K562 (cell line): ENCODE data around the gene INTS1. TPM values are rescaled to one million over a fixed set of nuclear protein-coding genes. Genes with fewer than 3 reads are reported as not detected.

ENCODE experiments used
- ATAC-seq: fragments of 200-7000 bp; cut with Tn5 transposase; 3 replicates; pipeline ENCODE4 v1.9.1; 2020; ENCODE audit warnings: moderate library complexity
- BruUV-seq: library from RNA; stranded (reverse); fragments of 400-500 nt; replicated peaks from 2 replicates; lab custom pipeline; 2021; lab: Mats Ljungman, UMichigan
- CTCF ChIA-PET: fragments of 300-600 bp; formaldehyde crosslinking; extraction: SDS; loops from one replicate; lab custom pipeline; 2021; ENCODE audit warnings: low intra/inter-chr PET ratio; lab: Yijun Ruan, JAX
- POLR2A ChIA-PET: fragments of 300-600, 350-650 bp; sonication (Branson Sonifier 250); formaldehyde crosslinking; extraction: SDS; loops from one replicate; lab custom pipeline; 2021; ENCODE audit warnings: antibody characterized with exemption, inconsistent platforms; lab: Yijun Ruan, JAX
- DNase-seq, 4 experiments: peaks; one replicate each; pipeline versions ENCODE4 v3.0.0 to v3.0.0-alpha.2; 2011 to 2018; ENCODE audit warnings: low spot score in 3 of 4, mixed read lengths in 3 of 4; ENCODE audit errors: extremely low read depth in 1 of 4
- FAIRE-seq: peaks from 2 replicates; lab custom pipeline; 2011; peaks lifted over from hg19 to GRCh38; lab: Jason Lieb, UNC
- H2AFZ ChIP-seq: 2 replicates; pipeline ENCODE4 v1.6.0; 2011; ENCODE audit warnings: low read depth, low read length, control low read depth, inconsistent platforms
- H3K27ac ChIP-seq: fragments of 200-600 bp; 3 replicates; pipeline ENCODE4 v1.8.0; 2011; ENCODE audit warnings: low read depth, mild to moderate bottlenecking, control low read depth, inconsistent platforms, low read length, moderate library complexity, mixed read lengths; ENCODE audit errors: extremely low read depth
- H3K27me3 ChIP-seq, 2 experiments: fragments of 300-600 bp in 1 of 2; 2 replicates in 1 of 2; 3 replicates in 1 of 2; pipeline versions ENCODE4 v1.6.0 to v1.8.0; 2011; ENCODE audit warnings: inconsistent platforms in 2 of 2, low read length in 2 of 2, mild to moderate bottlenecking in 1 of 2, mixed read lengths in 1 of 2, moderate library complexity in 1 of 2; ENCODE audit not compliant: control insufficient read depth in 2 of 2, insufficient read depth in 2 of 2
- H3K36me3 ChIP-seq: fragments of 300-600 bp; 3 replicates; pipeline ENCODE4 v1.8.0; 2011; ENCODE audit warnings: mild to moderate bottlenecking, low read length, inconsistent platforms; ENCODE audit not compliant: control insufficient read depth, insufficient read depth
- H3K4me1 ChIP-seq, 2 experiments: fragments of 200-600 bp in 1 of 2; replicated peaks in 1 of 2; 2 replicates in 1 of 2; 3 replicates in 1 of 2; pipeline versions ENCODE4 v1.5.1 to v1.8.0; 2011; ENCODE audit warnings: inconsistent platforms in 2 of 2, low read length in 2 of 2, mild to moderate bottlenecking in 1 of 2, mixed read lengths in 1 of 2, moderate library complexity in 1 of 2; ENCODE audit not compliant: control insufficient read depth in 2 of 2, insufficient read depth in 2 of 2
- H3K4me2 ChIP-seq: 2 replicates; pipeline ENCODE4 v1.6.1; 2011; ENCODE audit warnings: low read length, control low read depth, inconsistent platforms, mixed read lengths; ENCODE audit not compliant: insufficient read depth
- H3K4me3 ChIP-seq: fragments of 200-600 bp; sonication (generic), shearing (Covaris generic); 2 replicates; pipeline ENCODE4 v1.5.1; 2016; ENCODE audit warnings: control low read depth, inconsistent platforms
- H3K79me2 ChIP-seq: fragments of 200-600 bp; 3 replicates; pipeline ENCODE4 v1.8.0; 2011; ENCODE audit warnings: low read length, inconsistent platforms; ENCODE audit not compliant: control insufficient read depth, insufficient read depth
- H3K9ac ChIP-seq, 2 experiments: 2 replicates each; pipeline versions ENCODE4 v1.6.0 to v1.6.1; 2011; ENCODE audit warnings: low read depth in 2 of 2, low read length in 2 of 2, control low read depth in 1 of 2, inconsistent platforms in 1 of 2, mild to moderate bottlenecking in 1 of 2, mixed read lengths in 1 of 2; ENCODE audit not compliant: insufficient read depth in 1 of 2
- H3K9me1 ChIP-seq: one replicate; pipeline ENCODE4 v1.6.0; 2011; ENCODE audit warnings: inconsistent platforms, mild to moderate bottlenecking, low read length, moderate library complexity; ENCODE audit not compliant: control insufficient read depth, insufficient read depth
- H3K9me3 ChIP-seq: replicated peaks from 2 replicates; pipeline ENCODE4 v1.5.1; 2011; ENCODE audit warnings: low read depth, low read length, inconsistent platforms; ENCODE audit not compliant: control insufficient read depth, insufficient read depth
- H4K20me1 ChIP-seq: replicated peaks from 2 replicates; pipeline ENCODE4 v1.6.1; 2011; ENCODE audit warnings: low read length, inconsistent platforms, mixed read lengths; ENCODE audit not compliant: control insufficient read depth, insufficient read depth
- CHD4 ChIP-seq: fragments of 200-600 bp; sonication (generic); IDR thresholded peaks from 3 replicates; pipeline ENCODE4 v1.6.1; 2012; ENCODE audit warnings: low read depth, mild to moderate bottlenecking, mixed read lengths, low read length, inconsistent platforms; ENCODE audit not compliant: insufficient read depth, insufficient replicate concordance, poor library complexity, severe bottlenecking
- JUNB ChIP-seq: fragments of 450-650 bp; formaldehyde crosslinking; conservative IDR thresholded peaks from 2 replicates; pipeline ENCODE4 v1.4.0; 2020; ENCODE audit warnings: mild to moderate bottlenecking
- KDM2B ChIP-seq: fragments of 250-450 bp; sonication (Bioruptor Pico); IDR thresholded peaks from 2 replicates; pipeline ENCODE4 v1.8.0; 2021; ENCODE audit warnings: mild to moderate bottlenecking, moderate library complexity
- LCOR ChIP-seq: sonication (generic); formaldehyde crosslinking; IDR thresholded peaks from 2 replicates; pipeline ENCODE4 v1.8.0; 2022; ENCODE audit warnings: mild to moderate bottlenecking, missing genetic modification reagents
- MBD2 ChIP-seq: sonication (generic); IDR thresholded peaks from 2 replicates; pipeline ENCODE4 v1.6.1; 2016; ENCODE audit warnings: low read depth, borderline replicate concordance
- MECOM ChIP-seq: fragments of 250-450 bp; sonication (Bioruptor Pico); IDR thresholded peaks from 2 replicates; pipeline ENCODE4 v1.8.0; 2022; ENCODE audit warnings: inconsistent platforms
- NRF1 ChIP-seq, 2 experiments: fragments of 450-650 bp; IDR thresholded peaks in 1 of 2; conservative IDR thresholded peaks in 1 of 2; 2 replicates each; pipeline ENCODE4 v1.6.1; 2014; ENCODE audit warnings: mild to moderate bottlenecking in 2 of 2
- PPARD ChIP-seq: fragments of 250-450 bp; sonication (Bioruptor Pico); IDR thresholded peaks from 2 replicates; pipeline ENCODE4 v1.8.0; 2022; ENCODE audit warnings: inconsistent platforms, mild to moderate bottlenecking, moderate library complexity
- SMARCA4 ChIP-seq: fragments of 450-650 bp; IDR thresholded peaks from 2 replicates; pipeline ENCODE4 v1.6.1; 2016
- TAF9B ChIP-seq: fragments of 450-650 bp; IDR thresholded peaks from 2 replicates; pipeline ENCODE4 v1.6.1; 2018; ENCODE audit warnings: mild to moderate bottlenecking; ENCODE audit not compliant: partially characterized antibody
- TOE1 ChIP-seq, 2 experiments: fragments of 450-650 bp in 1 of 2; sonication (generic) in 1 of 2; formaldehyde crosslinking in 1 of 2; IDR thresholded peaks; 2 replicates each; pipeline versions ENCODE4 v1.7.1 to v1.8.0; 2016 to 2022; ENCODE audit warnings: borderline replicate concordance in 2 of 2, mild to moderate bottlenecking in 2 of 2, antibody characterized with exemption in 1 of 2, inconsistent platforms in 1 of 2, low read depth in 1 of 2, missing genetic modification reagents in 1 of 2, moderate library complexity in 1 of 2
- ZNF57 ChIP-seq: fragments of 450-650 bp; formaldehyde crosslinking; IDR thresholded peaks from 2 replicates; pipeline ENCODE4 v1.4.0; 2020; ENCODE audit warnings: mild to moderate bottlenecking, moderate library complexity
- ZNF76 ChIP-seq: fragments of 250-450 bp; sonication (Bioruptor Pico); IDR thresholded peaks from 2 replicates; pipeline ENCODE4 v1.4.0; 2020; ENCODE audit warnings: mild to moderate bottlenecking, moderate library complexity, borderline replicate concordance
- ZNF77 ChIP-seq: fragments of 250-450 bp; sonication (Bioruptor Pico); IDR thresholded peaks from 2 replicates; pipeline ENCODE4 v1.5.0; 2020
- WGBS: fragments of 100-300 bp; shearing (Covaris generic); methylation state at CpG from one replicate; pipeline ENCODE4 v1.1.6; 2016; ENCODE audit warnings: low coverage, mixed read lengths; ENCODE audit not compliant: insufficient coverage; ENCODE audit errors: missing lambda C conversion rate; 5-methylcytosine and 5-hydroxymethylcytosine counted together
- in situ Hi-C: fragments of 300-500 bp; cut with MboI; formaldehyde crosslinking; loops from 4 replicates; pipeline ENCODE4 v1.15.0; 2018; ENCODE audit warnings: inconsistent platforms, mixed read lengths
- intact Hi-C: fragments of 100-400 bp; cut with micrococcal nuclease; formaldehyde crosslinking; loops from 2 replicates; pipeline ENCODE4 v1.14.2; 2022
- polyA plus RNA-seq, 8 experiments: library from polyadenylated mRNA; depleted of rRNA in 4 of 8; stranded (reverse) in 5 of 8; unstranded in 3 of 8; fragments of >200 nt; fragmentation: Nextera tagmentation in 2 of 8; fragmentation: Illumina TruSeq in 1 of 8; extraction: Ambion mirVana in 2 of 8; extraction: Trizol in 1 of 8; gene quantifications; 2 replicates each; pipeline versions ENCODE4 v1.2.1 to v1.2.3, GENCODE V29; 2011 to 2014; ENCODE audit warnings: inconsistent platforms in 1 of 8, missing spikeins in 1 of 8
- total RNA-seq, 7 experiments: library from RNA; depleted of rRNA in 6 of 7; stranded (reverse); fragments of >200 nt in 6 of 7; fragmentation: Illumina TruSeq in 2 of 7; extraction: Trizol in 2 of 7; gene quantifications; 2 replicates each; pipeline versions ENCODE4 v1.2.1 to v1.2.3, GENCODE V29; 2011 to 2021; ENCODE audit warnings: low replicate concordance in 1 of 7
- TF ChIP-seq, protein P1 (sequence below): sonication (generic); formaldehyde crosslinking; IDR thresholded peaks from 2 replicates; pipeline ENCODE4 v1.8.1; 2023; ENCODE audit warnings: mild to moderate bottlenecking, missing genetic modification reagents
- TF ChIP-seq, protein P2 (sequence below), 2 experiments: IDR thresholded peaks; 2 replicates each; pipeline ENCODE4 v1.6.1; 2011; ENCODE audit warnings: borderline replicate concordance in 1 of 2, control low read depth in 1 of 2, low read depth in 1 of 2, low read length in 1 of 2, mild to moderate bottlenecking in 1 of 2, mixed read lengths in 1 of 2, moderate library complexity in 1 of 2; ENCODE audit not compliant: insufficient read depth in 1 of 2, insufficient read length in 1 of 2, poor library complexity in 1 of 2, severe bottlenecking in 1 of 2; ENCODE audit errors: extremely low read depth in 1 of 2
- TF ChIP-seq, protein P3 (sequence below): fragments of 450-650 bp; IDR thresholded peaks from 2 replicates; pipeline ENCODE4 v1.6.1; 2016; ENCODE audit warnings: borderline replicate concordance

Gene INTS1
- total and polyA plus RNA-seq, 9 of the 15 experiments (the other 6 are each of a cell fraction or from before 2014, with no cell fraction given): 0.34 to 119 (median 18.5) TPM

GRCh38 chr7:1509226-1509625 lies 5.0 kb upstream of the INTS1 start:
- H3K27me3 ChIP-seq: no peaks in the 10 kb centered on the region
- no peaks in the 10 kb centered on the region for H3K9me1 ChIP-seq
- H3K4me1 ChIP-seq: peaks cover 17 to 77% of the 10 kb centered on the region in 2 experiments
- H3K9me3 ChIP-seq: no peaks in the 10 kb centered on the region
- DNase-seq (no peak), ATAC-seq (no peak), FAIRE-seq (no peak)
- ChIA-PET CTCF (no interaction called here), POLR2A (interaction anchor here (0.8 to 1.8 kb wide), 2 partner anchors 16 to 24 kb away, joined by 4 to 5 read pairs; no protein-coding TSS in a partner anchor)
- no peak overlapping the region; a peak in 1 of 4 replicates for H3K9ac ChIP-seq
- intact Hi-C loops: loop anchor here (5.0 kb wide), 1 partner anchor 48 kb away; the partner anchor contains the start of gene TMEM184A
- WGBS: 89% methylated on average over 13 of the region's 14 CpGs
- no peaks in the 10 kb centered on the region; the same call in 2 of the 3 replicates for H3K79me2 ChIP-seq
- TF ChIP-seq NRF1 (conservative IDR thresholded peaks at IDR 0.05 in 1 of 2, IDR thresholded peaks at IDR 0.05 in 1 of 2): no peak
- TF ChIP-seq PPARD: no peak
- TF ChIP-seq TAF9B: no peak
- TF ChIP-seq SMARCA4: no peak
- TF ChIP-seq, protein P1, sequence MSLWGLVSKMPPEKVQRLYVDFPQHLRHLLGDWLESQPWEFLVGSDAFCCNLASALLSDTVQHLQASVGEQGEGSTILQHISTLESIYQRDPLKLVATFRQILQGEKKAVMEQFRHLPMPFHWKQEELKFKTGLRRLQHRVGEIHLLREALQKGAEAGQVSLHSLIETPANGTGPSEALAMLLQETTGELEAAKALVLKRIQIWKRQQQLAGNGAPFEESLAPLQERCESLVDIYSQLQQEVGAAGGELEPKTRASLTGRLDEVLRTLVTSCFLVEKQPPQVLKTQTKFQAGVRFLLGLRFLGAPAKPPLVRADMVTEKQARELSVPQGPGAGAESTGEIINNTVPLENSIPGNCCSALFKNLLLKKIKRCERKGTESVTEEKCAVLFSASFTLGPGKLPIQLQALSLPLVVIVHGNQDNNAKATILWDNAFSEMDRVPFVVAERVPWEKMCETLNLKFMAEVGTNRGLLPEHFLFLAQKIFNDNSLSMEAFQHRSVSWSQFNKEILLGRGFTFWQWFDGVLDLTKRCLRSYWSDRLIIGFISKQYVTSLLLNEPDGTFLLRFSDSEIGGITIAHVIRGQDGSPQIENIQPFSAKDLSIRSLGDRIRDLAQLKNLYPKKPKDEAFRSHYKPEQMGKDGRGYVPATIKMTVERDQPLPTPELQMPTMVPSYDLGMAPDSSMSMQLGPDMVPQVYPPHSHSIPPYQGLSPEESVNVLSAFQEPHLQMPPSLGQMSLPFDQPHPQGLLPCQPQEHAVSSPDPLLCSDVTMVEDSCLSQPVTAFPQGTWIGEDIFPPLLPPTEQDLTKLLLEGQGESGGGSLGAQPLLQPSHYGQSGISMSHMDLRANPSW: no peak
- no peak for TF ChIP-seq KDM2B
- TF ChIP-seq, protein P2, sequence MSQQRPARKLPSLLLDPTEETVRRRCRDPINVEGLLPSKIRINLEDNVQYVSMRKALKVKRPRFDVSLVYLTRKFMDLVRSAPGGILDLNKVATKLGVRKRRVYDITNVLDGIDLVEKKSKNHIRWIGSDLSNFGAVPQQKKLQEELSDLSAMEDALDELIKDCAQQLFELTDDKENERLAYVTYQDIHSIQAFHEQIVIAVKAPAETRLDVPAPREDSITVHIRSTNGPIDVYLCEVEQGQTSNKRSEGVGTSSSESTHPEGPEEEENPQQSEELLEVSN (IDR thresholded peaks at IDR 0.05; ENCODE audit: borderline replicate concordance in 1 of 2, extremely low read depth in 1 of 2, insufficient read depth in 1 of 2, insufficient read length in 1 of 2, low read depth in 1 of 2, low read length in 1 of 2, poor library complexity in 1 of 2, severe bottlenecking in 1 of 2): no peak
- TF ChIP-seq, protein P3, sequence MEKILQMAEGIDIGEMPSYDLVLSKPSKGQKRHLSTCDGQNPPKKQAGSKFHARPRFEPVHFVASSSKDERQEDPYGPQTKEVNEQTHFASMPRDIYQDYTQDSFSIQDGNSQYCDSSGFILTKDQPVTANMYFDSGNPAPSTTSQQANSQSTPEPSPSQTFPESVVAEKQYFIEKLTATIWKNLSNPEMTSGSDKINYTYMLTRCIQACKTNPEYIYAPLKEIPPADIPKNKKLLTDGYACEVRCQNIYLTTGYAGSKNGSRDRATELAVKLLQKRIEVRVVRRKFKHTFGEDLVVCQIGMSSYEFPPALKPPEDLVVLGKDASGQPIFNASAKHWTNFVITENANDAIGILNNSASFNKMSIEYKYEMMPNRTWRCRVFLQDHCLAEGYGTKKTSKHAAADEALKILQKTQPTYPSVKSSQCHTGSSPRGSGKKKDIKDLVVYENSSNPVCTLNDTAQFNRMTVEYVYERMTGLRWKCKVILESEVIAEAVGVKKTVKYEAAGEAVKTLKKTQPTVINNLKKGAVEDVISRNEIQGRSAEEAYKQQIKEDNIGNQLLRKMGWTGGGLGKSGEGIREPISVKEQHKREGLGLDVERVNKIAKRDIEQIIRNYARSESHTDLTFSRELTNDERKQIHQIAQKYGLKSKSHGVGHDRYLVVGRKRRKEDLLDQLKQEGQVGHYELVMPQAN: no peak
- TF ChIP-seq ZNF77 (CRISPR knock-in tag): no peak
- no peak for TF ChIP-seq JUNB
- TF ChIP-seq CHD4: no peak
- TF ChIP-seq ZNF76: no peak
- no peak for TF ChIP-seq LCOR (CRISPR knock-in tag)
- no peak for TF ChIP-seq MECOM (CRISPR knock-in tag)
- TF ChIP-seq TOE1 (IDR thresholded peaks at IDR 0.05; ENCODE audit: borderline replicate concordance): no peak
- no peak for TF ChIP-seq TOE1 (CRISPR knock-in tag; IDR thresholded peaks at IDR 0.05; ENCODE audit: borderline replicate concordance, low read depth)
- TF ChIP-seq ZNF57: no peak
- no peak for TF ChIP-seq MBD2
- no peaks in the 10 kb centered on the region for H3K36me3 ChIP-seq
- no peak overlapping the region for H3K4me3 ChIP-seq
- H4K20me1 ChIP-seq: no peaks in the 10 kb centered on the region
- no peak overlapping the region for H3K27ac ChIP-seq
- H2AFZ ChIP-seq: no peak overlapping the region
- in situ Hi-C loops: no loop called here
- BruUV-seq: no TSS peak
- H3K4me2 ChIP-seq: no peak overlapping the region
